Stimulated activated naive CD4-positive, alpha-beta T cell treated with Interleukin-2 at 50 U/mL for 16 hours (primary cell): ENCODE measurements around the gene PLEKHO2.
"Not testable (repeated sequence)": the region's sequence is repeated elsewhere in the genome, so short reads cannot be mapped to it uniquely, and the experiment has no call there.

ENCODE experiments used
- DNase-seq: peaks from one replicate; lab custom pipeline; 2025; lab: John Stamatoyannopoulos, UW

PLEKHO2 gene

GRCh38 chr15:64841344-64842095, at the start of gene PLEKHO2:
TSS of gene PLEKHO2 (plus strand) at chr15:64841915. CDS start at chr15:64842017, 102 bp downstream.
- DNase-seq, result peak; percentile 89

- no peak for DNase-seq
Measured at GRCh38 chr15:64792282-64792681, 49.4 kb upstream of the PLEKHO2 start.

GRCh38 chr15:64795299-64795698, 46.4 kb upstream of the PLEKHO2 start:
- DNase-seq, result not testable (repeated sequence)

GRCh38 chr15:64795921-64796320, 45.8 kb upstream of the PLEKHO2 start:
- not testable (repeated sequence) for DNase-seq

- DNase-seq, result not testable (repeated sequence)
Measured at GRCh38 chr15:64798905-64799304, 42.8 kb upstream of the PLEKHO2 start.

- DNase-seq, result no peak
Measured at GRCh38 chr15:64800476-64800875, 41.2 kb upstream of the PLEKHO2 start.

- DNase-seq, result no peak
Measured at GRCh38 chr15:64803526-64803925, 38.2 kb upstream of the PLEKHO2 start.

- DNase-seq, result no peak
Measured at GRCh38 chr15:64804619-64805018, 37.1 kb upstream of the PLEKHO2 start.

- DNase-seq, result no peak
Measured at GRCh38 chr15:64806509-64806908, 35.2 kb upstream of the PLEKHO2 start.

- no peak for DNase-seq
Measured at GRCh38 chr15:64807051-64807749, 34.5 kb upstream of the PLEKHO2 start.

GRCh38 chr15:64807751-64808222, 33.9 kb upstream of the PLEKHO2 start:
- no peak for DNase-seq

- no peak for DNase-seq
Measured at GRCh38 chr15:64808785-64809453, 32.8 kb upstream of the PLEKHO2 start.

GRCh38 chr15:64809649-64810496, 31.8 kb upstream of the PLEKHO2 start:
- peak; percentile 63 for DNase-seq

GRCh38 chr15:64810497-64811326, 31.0 kb upstream of the PLEKHO2 start:
- no peak for DNase-seq

- DNase-seq, result no peak
Measured at GRCh38 chr15:64813075-64813474, 28.6 kb upstream of the PLEKHO2 start.

GRCh38 chr15:64814283-64814682, 27.4 kb upstream of the PLEKHO2 start:
- DNase-seq, result not testable (repeated sequence)

- DNase-seq, result not testable (repeated sequence)
Measured at GRCh38 chr15:64814965-64815364, 26.8 kb upstream of the PLEKHO2 start.

GRCh38 chr15:64816452-64816851, 25.3 kb upstream of the PLEKHO2 start:
- DNase-seq, result no peak

- DNase-seq, result no peak
Measured at GRCh38 chr15:64824929-64825430, 16.7 kb upstream of the PLEKHO2 start.

- peak; percentile 88 for DNase-seq
Measured at GRCh38 chr15:64825431-64826294, 16.1 kb upstream of the PLEKHO2 start, which contains the start of gene PIF1. TSS of gene PIF1 (minus strand) at chr15:64825647. CDS start at chr15:64824335, 1,312 bp downstream.
